AG09309 (cell line): Measurements from ENCODE around the gene PALM3.
"Not testable (repeated sequence)": the region's sequence is repeated elsewhere in the genome, so short reads cannot be mapped to it uniquely, and the experiment has no call there.

ENCODE experiments used
- DNase-seq: peaks from one replicate; pipeline ENCODE4 v3.0.0-alpha.2; 2010; ENCODE audit warnings: low read depth
- H3K4me3 ChIP-seq: 2 replicates; pipeline ENCODE4 v1.5.1; 2011; ENCODE audit warnings: mild to moderate bottlenecking, low read depth, low read length, moderate library complexity; ENCODE audit not compliant: control insufficient read depth
- CTCF ChIP-seq: IDR thresholded peaks from 2 replicates; pipeline ENCODE4 v1.5.1; 2011; ENCODE audit warnings: mild to moderate bottlenecking, low read depth, low read length, inconsistent platforms; ENCODE audit not compliant: insufficient read depth, control insufficient read depth; ENCODE audit errors: missing control alignments

Gene PALM3

GRCh38 chr19:14031719-14032480, 30.0 kb downstream of the PALM3 start, which contains the start of gene IL27RA:
TSS of gene IL27RA (plus strand) at chr19:14031762. CDS start at chr19:14031873, 111 bp downstream.
- peak within 1 kb of the TSS; percentile 85 for H3K4me3 ChIP-seq
- DNase-seq: no peak
- TF ChIP-seq CTCF: peak; percentile 77

- H3K4me3 ChIP-seq: peak overlapping the region; percentile 85
- TF ChIP-seq CTCF: no peak
- DNase-seq: no peak
These were observed 30.7 kb downstream of the PALM3 start for GRCh38 chr19:14030997-14031718.

- no peak for TF ChIP-seq CTCF
- H3K4me3 ChIP-seq: no peak overlapping the region
- DNase-seq: no peak
These were observed 33.0 kb downstream of the PALM3 start for GRCh38 chr19:14028901-14029300.

GRCh38 chr19:14027856-14028450, 33.9 kb downstream of the PALM3 start, which contains the start of gene RLN3:
TSS of gene RLN3 (plus strand) at chr19:14028148. CDS start at chr19:14028205, 57 bp downstream.
- TF ChIP-seq CTCF: no peak

GRCh38 chr19:14026652-14027192, 35.2 kb downstream of the PALM3 start:
- not testable (repeated sequence) for DNase-seq, H3K4me3 ChIP-seq

More at GRCh38 chr19:14027856-14028450, 33.9 kb downstream of the PALM3 start, which contains the start of gene RLN3:
- H3K4me3 ChIP-seq: no peak within 1 kb of the TSS
- DNase-seq: no peak

GRCh38 chr19:14023404-14024235, 38.3 kb downstream of the PALM3 start:
- no peak overlapping the region for H3K4me3 ChIP-seq
- DNase-seq: no peak
- peak; percentile 66 for TF ChIP-seq CTCF
